A549 treated with RU486 at 1 μM for 4 hours (cell line): ENCODE data around the gene PMF1. TPM values are rescaled to one million over a fixed set of nuclear protein-coding genes. Genes with fewer than 3 reads are reported as not detected.

Source experiments
- total RNA-seq: library from RNA; stranded (reverse); fragments of 200-300 nt; extraction: Qiagen RNA extraction; gene quantifications from 5 replicates; pipeline ENCODE4 v1.2.3, GENCODE V29; 2022; ENCODE audit warnings: low read depth

Gene PMF1, protein sequence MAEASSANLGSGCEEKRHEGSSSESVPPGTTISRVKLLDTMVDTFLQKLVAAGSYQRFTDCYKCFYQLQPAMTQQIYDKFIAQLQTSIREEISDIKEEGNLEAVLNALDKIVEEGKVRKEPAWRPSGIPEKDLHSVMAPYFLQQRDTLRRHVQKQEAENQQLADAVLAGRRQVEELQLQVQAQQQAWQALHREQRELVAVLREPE
- 58.3 to 67.8 TPM (median 60.6 TPM) in 5 replicates for total RNA-seq

DNA sequence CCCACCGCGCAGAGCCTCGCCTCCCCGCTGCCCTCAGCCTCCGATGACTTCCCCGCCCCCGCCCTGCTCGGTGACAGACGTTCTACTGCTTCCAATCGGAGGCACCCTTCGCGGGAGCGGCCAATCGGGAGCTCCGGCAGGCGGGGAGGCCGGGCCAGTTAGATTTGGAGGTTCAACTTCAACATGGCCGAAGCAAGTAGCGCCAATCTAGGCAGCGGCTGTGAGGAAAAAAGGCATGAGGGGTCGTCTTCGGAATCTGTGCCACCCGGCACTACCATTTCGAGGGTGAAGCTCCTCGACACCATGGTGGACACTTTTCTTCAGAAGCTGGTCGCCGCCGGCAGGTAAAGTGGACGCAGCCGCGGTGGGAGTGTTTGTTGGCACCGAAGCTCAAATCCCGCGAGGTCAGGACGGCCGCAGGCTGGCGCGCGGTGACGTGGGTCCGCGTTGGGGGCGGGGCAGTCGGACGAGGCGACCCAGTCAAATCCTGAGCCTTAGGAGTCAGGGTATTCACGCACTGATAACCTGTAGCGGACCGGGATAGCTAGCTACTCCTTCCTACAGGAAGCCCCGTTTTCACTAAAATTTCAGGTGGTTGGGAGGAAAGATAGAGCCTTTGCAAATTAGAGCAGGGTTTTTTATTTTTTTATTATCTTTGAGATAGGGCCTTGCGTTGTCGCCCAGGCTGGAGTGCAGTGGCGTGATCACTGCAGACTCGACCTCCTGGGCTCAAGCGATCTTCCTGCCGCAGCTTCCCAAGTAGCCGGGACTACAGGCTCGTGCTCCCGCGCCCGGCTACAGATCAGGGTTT is at the start of gene PMF1:
PMF1 (plus strand) TSS at position 175 of the 811 bp plus-strand sequence; CDS start at position 184, 9 bp downstream.

DNA sequence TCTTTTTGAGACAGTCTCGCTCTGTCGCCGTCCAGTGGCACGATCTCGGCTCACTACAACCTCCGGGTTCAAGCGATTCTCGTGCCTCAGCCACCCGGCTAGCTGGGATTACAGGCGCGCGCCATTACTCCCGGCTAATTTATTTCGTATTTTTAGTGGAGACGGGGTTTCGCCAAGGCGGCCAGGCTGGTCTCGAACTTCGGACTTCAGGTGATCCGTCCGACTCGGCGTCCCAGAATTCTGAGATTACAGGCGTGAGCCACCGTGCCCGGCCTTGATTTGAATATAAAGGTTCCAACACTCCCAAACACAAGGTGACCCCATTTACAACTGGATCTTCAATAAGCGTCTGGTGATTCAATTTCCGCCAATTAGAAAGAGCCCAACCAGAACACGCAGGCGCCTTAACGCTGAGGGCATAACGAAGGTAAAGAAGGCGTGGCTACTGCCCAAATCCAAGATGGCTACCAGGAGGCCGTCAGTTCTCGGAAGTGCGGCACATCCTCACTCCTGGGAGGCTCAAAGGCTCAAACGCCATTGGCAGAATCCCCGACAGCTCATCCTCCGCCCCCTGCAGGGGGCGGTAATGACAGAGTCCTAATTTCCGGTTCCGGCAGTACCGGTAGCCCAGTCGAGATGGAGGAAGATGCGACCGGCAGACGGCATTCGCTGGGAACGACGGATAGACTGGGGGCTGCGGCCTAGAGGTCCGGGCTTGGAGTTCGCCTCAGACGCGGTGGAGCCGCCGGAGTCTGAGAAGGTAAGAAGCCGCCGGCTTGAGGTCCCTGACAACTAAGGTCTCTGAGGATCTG is 19.1 kb upstream of the PMF1 start, which contains the start of gene SLC25A44:
SLC25A44 (plus strand) TSS at position 617 of the 812 bp plus-strand sequence. CDS start 5,744 bp downstream, outside the sequence.

DNA sequence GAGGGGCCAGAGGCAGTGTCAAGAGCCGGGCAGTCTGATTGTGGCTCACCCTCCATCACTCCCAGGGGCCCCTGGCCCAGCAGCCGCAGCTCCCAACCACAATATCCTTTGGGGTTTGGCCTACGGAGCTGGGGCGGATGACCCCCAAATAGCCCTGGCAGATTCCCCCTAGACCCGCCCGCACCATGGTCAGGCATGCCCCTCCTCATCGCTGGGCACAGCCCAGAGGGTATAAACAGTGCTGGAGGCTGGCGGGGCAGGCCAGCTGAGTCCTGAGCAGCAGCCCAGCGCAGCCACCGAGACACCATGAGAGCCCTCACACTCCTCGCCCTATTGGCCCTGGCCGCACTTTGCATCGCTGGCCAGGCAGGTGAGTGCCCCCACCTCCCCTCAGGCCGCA is 29.1 kb downstream of the PMF1 start, which contains the start of gene BGLAP:
BGLAP (plus strand) TSS at position 259 of the 400 bp plus-strand sequence; CDS start at position 307, 48 bp downstream.

DNA sequence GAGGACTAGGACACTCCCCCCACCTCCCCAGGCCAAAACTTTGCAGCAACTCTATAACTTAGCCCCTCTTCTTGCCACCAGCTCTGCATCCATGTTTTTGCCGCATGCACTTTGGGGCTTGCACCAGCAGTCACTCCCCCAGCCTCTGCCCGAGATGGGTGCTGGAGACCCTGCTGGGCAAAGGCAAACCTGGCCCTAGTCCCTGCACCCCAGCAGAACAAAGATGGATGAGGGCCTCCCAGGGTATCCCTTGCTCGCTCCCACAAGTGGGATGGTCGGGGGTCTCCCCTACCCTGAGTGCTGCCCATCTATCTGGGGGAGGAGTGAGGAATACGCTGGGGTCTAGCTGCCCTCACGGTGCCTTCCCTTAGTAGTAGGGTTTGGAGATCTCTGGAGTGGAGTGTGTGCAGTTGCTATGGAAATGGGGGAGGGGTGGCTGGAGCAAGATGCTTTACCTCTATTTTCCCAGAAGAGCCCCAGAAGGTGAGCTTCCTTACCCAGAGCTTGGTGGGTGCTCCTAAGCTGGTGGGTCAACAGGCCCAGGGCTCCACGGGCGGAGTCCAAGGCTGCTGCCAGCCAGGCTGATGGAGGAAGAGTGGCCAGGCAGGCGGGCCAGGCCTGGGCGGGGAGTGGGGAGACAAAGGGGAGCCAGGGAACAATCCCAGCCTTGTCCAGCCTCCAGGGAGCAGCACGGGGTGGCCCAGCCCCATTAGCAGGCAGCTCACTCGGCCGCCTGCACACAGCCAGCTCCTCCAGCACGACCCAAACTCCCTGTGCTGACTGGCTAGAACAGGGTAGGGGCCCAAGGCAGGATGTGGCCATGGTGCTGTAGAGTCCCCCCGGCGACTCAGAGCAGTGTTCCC is 34.9 kb downstream of the PMF1 start, which contains the start of gene PAQR6:
PAQR6 (minus strand) TSS at position 597 of the 863 bp plus-strand sequence. CDS start 1,325 bp downstream, outside the sequence.

DNA sequence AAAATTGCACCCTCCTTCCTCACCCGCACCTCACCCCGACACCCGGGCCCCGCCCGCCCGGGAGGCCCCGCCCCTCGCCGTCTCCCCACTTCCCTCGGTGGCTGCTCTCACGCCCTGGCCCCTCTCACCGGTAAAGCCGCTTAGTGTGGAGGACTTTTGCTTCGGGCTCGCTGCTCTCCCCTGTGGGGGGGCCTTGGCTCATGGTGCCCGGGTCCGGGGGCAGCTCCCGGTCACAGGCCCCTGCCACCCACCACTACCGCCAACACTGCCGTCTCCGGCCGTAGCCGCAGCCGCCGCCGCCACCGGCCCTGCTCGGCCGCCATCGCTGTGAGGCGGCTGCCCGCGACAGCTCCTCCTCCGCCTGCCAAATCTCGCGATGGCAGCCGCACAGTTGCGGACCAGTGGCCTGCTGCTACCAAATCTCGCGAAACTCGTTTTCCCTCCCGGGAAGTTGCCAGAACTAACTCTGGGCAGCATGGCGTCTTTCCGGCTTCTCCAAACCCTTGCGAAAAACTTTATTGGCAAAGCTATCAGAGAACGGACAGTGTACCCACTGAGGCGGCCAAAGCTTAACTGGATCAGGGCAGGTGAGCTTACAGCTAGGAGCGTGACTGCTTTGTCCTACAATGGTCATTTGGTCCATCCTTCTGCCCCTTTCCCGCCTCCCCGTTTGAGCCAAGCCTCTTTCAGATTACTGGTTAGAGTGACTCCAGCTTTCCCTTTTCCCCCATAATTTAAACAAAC is 69.8 kb downstream of the PMF1 start, which contains the start of gene SMG5:
SMG5 (minus strand) TSS at position 347 of the 744 bp plus-strand sequence; CDS start at position 202, 145 bp downstream.

DNA sequence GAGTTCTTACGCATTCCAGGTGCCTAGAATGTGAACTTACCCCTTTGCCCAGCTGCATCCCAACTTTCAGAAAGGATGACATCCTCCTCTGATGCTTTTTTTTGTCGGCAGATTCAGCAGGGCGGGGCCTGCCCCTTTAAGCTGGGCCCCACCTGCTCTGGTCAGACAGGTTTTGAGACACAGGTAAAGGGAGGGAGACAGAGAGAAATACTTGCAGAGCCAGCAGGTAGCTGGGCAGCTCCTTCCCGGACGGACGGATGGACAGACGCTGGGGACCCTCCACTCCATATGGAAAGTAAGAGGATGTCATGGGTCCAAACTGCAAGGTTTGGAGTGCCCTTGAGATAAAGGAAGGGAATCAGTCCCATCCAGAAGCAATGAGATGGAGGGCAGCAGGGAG is 71.3 kb downstream of the PMF1 start, which contains the start of gene TMEM79:
TMEM79 (plus strand) TSS at position 214 of the 400 bp plus-strand sequence. CDS start 902 bp downstream, outside the sequence.

Other genes with a start within 250 kb of the PMF1 start
- 33.7 to 41.6 TPM (median 38.3 TPM) in 5 replicates for gene ARHGEF2, start 234.5 kb upstream of the PMF1 start, total RNA-seq
- 262 to 286 TPM (median 273 TPM) in 5 replicates for gene SSR2, start 192.1 kb upstream of the PMF1 start, total RNA-seq
- gene UBQLN4, start 159.2 kb upstream of the PMF1 start, total RNA-seq = 34.5 to 44.2 TPM (median 40.3 TPM) in 5 replicates
- gene LAMTOR2, start 158.2 kb upstream of the PMF1 start, total RNA-seq = 155 to 174 TPM (median 157 TPM) in 5 replicates
- gene RAB25, start 151.8 kb upstream of the PMF1 start, total RNA-seq = 0.24 TPM in 1 of 5 replicates, not detected in the others
- 1.2 to 3.2 TPM (median 2.3 TPM) in 5 replicates for gene MEX3A, start 130.5 kb upstream of the PMF1 start, total RNA-seq
- gene LMNA, start 98.3 kb upstream of the PMF1 start, total RNA-seq = 580 to 740 TPM (median 720 TPM) in 5 replicates
- 0.17 to 0.53 TPM (median 0.44 TPM) in 5 replicates for gene SEMA4A, start 59.4 kb upstream of the PMF1 start, total RNA-seq
- gene SLC25A44, start 18.9 kb upstream of the PMF1 start, total RNA-seq = 25.2 to 30.7 TPM (median 26.8 TPM) in 5 replicates
- 0.66 TPM in 1 of 5 replicates, not detected in the others for gene BGLAP, start 29.2 kb downstream of the PMF1 start, total RNA-seq
- gene PAQR6, start 35.0 kb downstream of the PMF1 start, total RNA-seq = 2.2 to 5.0 TPM (median 3.6 TPM) in 5 replicates
- 39.9 to 48.9 TPM (median 46.9 TPM) in 5 replicates for gene SMG5, start 69.8 kb downstream of the PMF1 start, total RNA-seq
- 5.3 to 8.9 TPM (median 7.7 TPM) in 5 replicates for gene TMEM79, start 71.3 kb downstream of the PMF1 start, total RNA-seq
- gene GLMP, start 82.7 kb downstream of the PMF1 start, total RNA-seq = 33.5 to 50.4 TPM (median 43.5 TPM) in 5 replicates
- gene VHLL, start 86.3 kb downstream of the PMF1 start, total RNA-seq = not detected in 5 replicates
- 379 to 433 TPM (median 412 TPM) in 5 replicates for gene CCT3, start 125.3 kb downstream of the PMF1 start, total RNA-seq
- gene TSACC, start 125.5 kb downstream of the PMF1 start, total RNA-seq = 1.2 to 3.0 TPM (median 1.6 TPM) in 5 replicates
- gene RHBG, start 156.2 kb downstream of the PMF1 start, total RNA-seq = not detected in 5 replicates